Measurements from ENCODE around the gene C6orf62.
A peak's percentile ranks its signal among the peaks of the same experiment; 100 is the strongest.
"Not testable (repeated sequence)": the region's sequence is repeated elsewhere in the genome, so short reads cannot be mapped to it uniquely, and the experiment has no call there.

C6orf62 gene

DNA sequence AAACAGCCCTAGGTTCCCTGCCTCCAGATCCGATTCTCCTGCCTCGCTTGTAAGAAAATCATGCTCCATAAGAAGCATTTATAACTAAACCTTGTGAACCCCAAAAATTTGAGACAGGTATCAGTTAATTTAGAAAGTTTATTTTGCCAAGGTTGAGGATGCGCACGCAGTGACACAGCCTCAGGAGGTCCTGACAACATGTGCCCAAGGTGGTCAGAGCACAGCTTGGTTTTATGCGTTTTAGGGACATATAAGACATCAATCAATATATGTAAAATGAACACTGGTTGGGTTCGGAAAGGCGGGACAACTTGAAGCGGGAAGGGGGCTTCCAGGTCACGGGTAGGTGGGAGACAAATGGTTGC, 50.0 kb downstream of the C6orf62 start:
- no peak for DNase-seq (ENCODE audit: low read depth, low spot score)
- ChIA-PET CTCF (interaction anchor here (1.2 kb wide), 1 partner anchor 27 kb away, joined by 4 read pairs; no protein-coding TSS in a partner anchor), POLR2A (no interaction called here)
- no peak overlapping the region for H3K4me3 ChIP-seq (ENCODE audit: low read depth, low read length)
- TF ChIP-seq, protein P1, sequence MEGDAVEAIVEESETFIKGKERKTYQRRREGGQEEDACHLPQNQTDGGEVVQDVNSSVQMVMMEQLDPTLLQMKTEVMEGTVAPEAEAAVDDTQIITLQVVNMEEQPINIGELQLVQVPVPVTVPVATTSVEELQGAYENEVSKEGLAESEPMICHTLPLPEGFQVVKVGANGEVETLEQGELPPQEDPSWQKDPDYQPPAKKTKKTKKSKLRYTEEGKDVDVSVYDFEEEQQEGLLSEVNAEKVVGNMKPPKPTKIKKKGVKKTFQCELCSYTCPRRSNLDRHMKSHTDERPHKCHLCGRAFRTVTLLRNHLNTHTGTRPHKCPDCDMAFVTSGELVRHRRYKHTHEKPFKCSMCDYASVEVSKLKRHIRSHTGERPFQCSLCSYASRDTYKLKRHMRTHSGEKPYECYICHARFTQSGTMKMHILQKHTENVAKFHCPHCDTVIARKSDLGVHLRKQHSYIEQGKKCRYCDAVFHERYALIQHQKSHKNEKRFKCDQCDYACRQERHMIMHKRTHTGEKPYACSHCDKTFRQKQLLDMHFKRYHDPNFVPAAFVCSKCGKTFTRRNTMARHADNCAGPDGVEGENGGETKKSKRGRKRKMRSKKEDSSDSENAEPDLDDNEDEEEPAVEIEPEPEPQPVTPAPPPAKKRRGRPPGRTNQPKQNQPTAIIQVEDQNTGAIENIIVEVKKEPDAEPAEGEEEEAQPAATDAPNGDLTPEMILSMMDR (IDR thresholded peaks at IDR 0.05; ENCODE audit: insufficient read depth, low read length, missing control alignments), result no peak

DNA sequence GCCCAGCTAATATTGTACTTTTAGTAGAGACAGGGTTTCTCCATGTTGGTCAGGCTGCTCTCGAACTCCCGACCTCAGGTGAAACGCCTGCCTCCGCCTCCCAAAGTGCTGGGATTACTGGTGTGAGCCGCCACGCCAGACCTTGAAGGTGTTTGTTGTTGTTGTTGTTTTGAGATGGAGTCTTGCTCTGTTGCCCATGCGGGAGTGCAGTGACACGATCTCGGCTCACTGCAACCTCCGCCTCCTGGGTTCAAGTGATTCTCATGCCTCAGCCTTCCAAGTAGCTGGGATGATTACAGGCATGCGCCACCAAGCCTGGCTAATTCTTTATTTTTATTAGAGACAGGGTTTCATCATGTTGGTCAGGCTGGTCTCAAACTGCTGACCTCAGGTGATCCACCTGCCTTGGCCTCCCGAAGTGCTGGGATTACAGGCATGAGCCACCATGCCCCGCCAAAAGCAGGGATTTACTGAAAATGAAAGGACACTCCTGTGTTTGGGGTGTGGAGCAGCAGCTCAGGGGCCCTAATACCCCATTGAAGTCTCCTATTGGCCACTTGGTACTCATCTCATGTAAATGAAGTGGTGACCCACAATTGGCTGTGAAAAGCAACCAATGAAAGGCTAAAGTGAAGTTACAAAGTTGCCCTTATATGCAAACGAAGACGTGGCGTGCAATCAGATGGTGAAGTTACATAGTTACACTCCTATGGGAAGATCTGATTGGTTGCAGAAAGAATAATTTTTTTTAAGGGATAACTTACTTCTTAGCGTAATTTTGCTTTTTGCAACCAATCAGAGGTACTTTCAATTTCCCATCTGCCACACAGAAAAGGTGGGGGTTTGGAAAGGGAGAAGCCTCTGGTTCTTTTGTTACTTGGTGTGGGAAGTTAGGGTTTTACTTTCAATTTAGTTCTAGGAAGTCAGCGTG, 50.6 kb downstream of the C6orf62 start:
- DNase-seq (ENCODE audit: low read depth, low spot score); POLR2A ChIA-PET: not testable (repeated sequence)
- CTCF ChIA-PET, result interaction anchor here (1.4 to 3.3 kb wide), 2 partner anchors 87 to 174 kb away, joined by 3 to 16 read pairs; partner anchors contain the start of gene ALDH5A1

DNA sequence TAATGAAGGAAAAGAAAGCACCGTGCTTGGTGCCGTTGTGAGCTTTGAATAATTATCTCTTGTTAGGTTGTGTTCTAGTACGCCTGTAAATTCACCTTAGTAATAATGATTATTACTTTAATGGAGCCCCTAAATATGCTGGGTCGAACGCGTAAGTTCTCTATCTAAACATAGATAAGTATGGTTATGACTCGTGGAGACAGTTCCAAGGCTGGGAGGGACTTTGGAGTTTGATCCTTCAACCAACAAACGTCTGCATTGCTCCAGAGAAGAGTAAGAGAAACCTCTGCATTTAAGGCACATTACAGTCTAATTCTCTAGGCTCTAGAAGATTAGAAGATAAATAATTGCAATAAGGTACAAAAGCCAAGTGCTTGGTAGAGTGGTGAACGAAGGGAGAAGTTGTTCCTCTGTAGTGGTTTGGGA, 51.6 kb downstream of the C6orf62 start:
- CTCF ChIA-PET, result interaction anchor here (0.9 to 3.3 kb wide), 7 partner anchors 15 to 237 kb away, joined by 3 to 16 read pairs (median 3); partner anchors contain the start of genes ALDH5A1 and KIAA0319
- peak overlapping the region; percentile 100 for H3K4me3 ChIP-seq (ENCODE audit: low read depth, low read length)
- POLR2A ChIA-PET, result interaction anchor here (0.8 to 1.8 kb wide), 3 partner anchors 12 to 52 kb away, joined by 3 to 5 read pairs (median 4); partner anchors contain the start of gene C6orf62
- TF ChIP-seq, protein P1 (IDR thresholded peaks at IDR 0.05; ENCODE audit: insufficient read depth, low read length, missing control alignments), result no peak
- DNase-seq (ENCODE audit: low read depth, low spot score), result no peak

More for the DNA sequence above, 50.6 kb downstream of the C6orf62 start:
- H3K4me3 ChIP-seq (ENCODE audit: low read depth, low read length), result not testable (repeated sequence)

DNA sequence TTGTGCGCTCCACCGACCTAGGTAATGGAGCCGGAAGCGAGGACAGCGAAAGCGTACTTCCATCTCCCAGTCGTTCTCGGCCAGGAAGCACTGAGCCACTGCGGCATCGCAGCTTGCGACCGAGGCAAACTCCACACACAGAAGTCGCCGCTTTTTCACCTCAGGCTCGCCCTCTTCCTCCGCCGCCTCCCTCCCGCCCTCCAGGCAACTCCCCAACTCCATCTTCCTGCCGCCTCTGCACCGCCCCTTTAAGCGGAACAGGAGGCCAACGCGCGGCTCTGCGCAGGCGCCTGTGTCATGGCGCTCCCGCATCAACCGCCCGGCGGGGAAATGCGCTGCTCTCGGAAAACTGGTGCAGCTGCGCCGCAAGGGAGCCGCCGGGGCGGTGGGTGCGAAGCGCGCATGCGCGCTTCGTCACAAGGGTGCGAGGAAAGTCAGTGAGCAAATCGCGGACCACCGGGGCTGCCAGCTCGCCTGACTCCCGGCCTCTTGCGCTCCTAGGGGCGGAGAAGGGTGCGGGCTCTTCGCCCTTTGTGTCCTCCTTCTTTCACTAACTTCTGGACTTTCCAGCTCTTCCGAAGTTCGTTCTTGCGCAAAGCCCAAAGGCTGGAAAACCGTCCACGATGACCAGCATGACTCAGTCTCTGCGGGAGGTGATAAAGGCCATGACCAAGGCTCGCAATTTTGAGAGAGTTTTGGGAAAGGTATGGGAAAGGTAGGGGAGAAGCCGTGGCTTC, 52.1 kb downstream of the C6orf62 start, which contains the start of the genes ACOT13 and TDP2:
Gene ACOT13, plus strand, starts transcription at position 437 of the 737 bp plus-strand sequence. Its CDS starts 187 bp downstream, at position 624.
Gene TDP2, minus strand, starts transcription at position 259 of the 737 bp plus-strand sequence. Its CDS starts 37 bp downstream, at position 222.
- ChIA-PET POLR2A (interaction anchor here (0.8 to 1.8 kb wide), 3 partner anchors 12 to 53 kb away, joined by 3 to 5 read pairs (median 4); partner anchors contain the start of gene C6orf62), CTCF (interaction anchor here (0.9 to 3.3 kb wide), 8 partner anchors 9 to 236 kb away, joined by 3 to 16 read pairs (median 4); partner anchors contain the start of genes ALDH5A1 and KIAA0319)
- H3K4me3 ChIP-seq (ENCODE audit: low read depth, low read length), result peak within 1 kb of the TSS; percentile 100
- DNase-seq (ENCODE audit: low read depth, low spot score), result peak; percentile 71
- TF ChIP-seq, protein P1 (IDR thresholded peaks at IDR 0.05; ENCODE audit: insufficient read depth, low read length, missing control alignments), result peak; percentile 66

DNA sequence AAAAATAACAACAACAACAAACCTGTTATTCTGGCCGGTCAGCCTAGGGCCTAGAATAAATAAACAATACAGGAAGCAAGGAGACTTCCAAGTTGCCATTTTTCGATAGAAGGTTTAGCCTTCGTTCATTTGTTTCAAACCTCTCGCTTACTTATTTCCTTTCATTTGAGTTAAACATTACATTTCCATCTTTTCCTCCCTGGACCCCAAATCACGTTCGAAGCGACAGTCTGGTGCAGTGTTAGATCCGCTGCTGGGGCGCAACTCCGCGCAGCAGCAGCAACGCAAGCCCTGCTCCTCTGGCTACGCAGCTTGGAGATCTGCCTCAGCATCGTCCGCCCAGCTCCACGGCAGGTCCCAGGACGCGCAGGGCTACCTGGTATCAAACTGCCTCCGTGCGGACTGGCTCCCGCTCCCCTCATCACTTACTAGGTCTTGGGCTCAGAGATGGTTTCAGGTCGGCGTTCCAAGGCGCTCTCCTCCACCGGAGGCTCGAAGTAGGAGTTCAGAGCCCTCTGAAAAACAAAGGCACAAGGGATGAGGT, 52.8 kb downstream of the C6orf62 start:
- no peak for DNase-seq (ENCODE audit: low read depth, low spot score)
- TF ChIP-seq, protein P1 (IDR thresholded peaks at IDR 0.05; ENCODE audit: insufficient read depth, low read length, missing control alignments), result no peak
- CTCF ChIA-PET, result interaction anchor here (0.9 to 3.3 kb wide), 6 partner anchors 8 to 235 kb away, joined by 3 to 16 read pairs (median 4); partner anchors contain the start of gene KIAA0319
- POLR2A ChIA-PET, result interaction anchor here (0.8 to 1.8 kb wide), 3 partner anchors 11 to 53 kb away, joined by 3 to 5 read pairs (median 4); partner anchors contain the start of gene C6orf62
- peak overlapping the region; percentile 100 for H3K4me3 ChIP-seq (ENCODE audit: low read depth, low read length)

Data from AG04449 (cell line).